Activated gamma-delta T cell treated with anti-CD3 and anti-CD28 coated beads, Interleukin-2, amount 50 U/mL, for 16 hours (primary cell): ENCODE data around the gene LRGUK.
"Not testable (repeated sequence)": the region's sequence is repeated elsewhere in the genome, so short reads cannot be mapped to it uniquely, and the experiment has no call there.

Experiments used
- DNase-seq: peaks from one replicate; pipeline ENCODE4 v3.0.0-alpha.2; 2020; ENCODE audit warnings: low read depth

The LRGUK gene

GRCh38 chr7:134126966-134127848 is at the start of gene LRGUK:
TSS of gene LRGUK (plus strand) at chr7:134127340. CDS start at chr7:134127368, 28 bp downstream.
- DNase-seq: peak; percentile 60

GRCh38 chr7:134077560-134077959 is 49.6 kb upstream of the LRGUK start:
- DNase-seq: not testable (repeated sequence)

GRCh38 chr7:134078991-134079390 is 48.1 kb upstream of the LRGUK start:
- no peak for DNase-seq

GRCh38 chr7:134081695-134082094 is 45.4 kb upstream of the LRGUK start:
- DNase-seq: no peak

- DNase-seq: no peak
Measured at GRCh38 chr7:134083766-134084487, 43.2 kb upstream of the LRGUK start.

GRCh38 chr7:134084488-134085144 is 42.5 kb upstream of the LRGUK start:
- no peak for DNase-seq

GRCh38 chr7:134085311-134085710 is 41.8 kb upstream of the LRGUK start:
- no peak for DNase-seq

GRCh38 chr7:134086998-134087735 is 40.0 kb upstream of the LRGUK start:
- DNase-seq: no peak

GRCh38 chr7:134088199-134088598 is 38.9 kb upstream of the LRGUK start:
- no peak for DNase-seq

- no peak for DNase-seq
Measured at GRCh38 chr7:134089446-134089845, 37.7 kb upstream of the LRGUK start.

- DNase-seq: no peak
Measured at GRCh38 chr7:134098072-134098471, 29.1 kb upstream of the LRGUK start.

- no peak for DNase-seq
Measured at GRCh38 chr7:134101716-134102115, 25.4 kb upstream of the LRGUK start.

- no peak for DNase-seq
Measured at GRCh38 chr7:134104166-134104565, 23.0 kb upstream of the LRGUK start.

- DNase-seq: no peak
Measured at GRCh38 chr7:134105841-134106240, 21.3 kb upstream of the LRGUK start.

- no peak for DNase-seq
Measured at GRCh38 chr7:134108802-134109201, 18.3 kb upstream of the LRGUK start.

- no peak for DNase-seq
Measured at GRCh38 chr7:134113655-134114054, 13.5 kb upstream of the LRGUK start.

GRCh38 chr7:134114992-134115391 is 12.1 kb upstream of the LRGUK start:
- no peak for DNase-seq

GRCh38 chr7:134120405-134120804 is 6.7 kb upstream of the LRGUK start:
- no peak for DNase-seq

- DNase-seq: no peak
Measured at GRCh38 chr7:134121632-134122139, 5.5 kb upstream of the LRGUK start.

GRCh38 chr7:134122980-134123379 is 4.2 kb upstream of the LRGUK start:
- DNase-seq: no peak

GRCh38 chr7:134126146-134126545 is 994 bp upstream of the LRGUK start:
- DNase-seq: no peak

- DNase-seq: no peak
Measured at GRCh38 chr7:134126596-134126965, 559 bp upstream of the LRGUK start.
